ENCODE data around the gene SELENON. TPM values are rescaled to one million over a fixed set of nuclear protein-coding genes. Genes with fewer than 3 reads are reported as not detected.

SELENON gene
- total and polyA plus RNA-seq, 9 of the 15 experiments (the other 6 are each of a cell fraction or from before 2014, with no cell fraction given): 0.43 to 26.7 (median 7.0) TPM

- TF ChIP-seq THAP12 (CRISPR knock-in tag; IDR thresholded peaks at IDR 0.05) (no peak), ZNF589 (CRISPR knock-in tag; IDR thresholded peaks at IDR 0.05; ENCODE audit: low read depth) (no peak), RCOR1 (IDR thresholded peaks at IDR 0.05; ENCODE audit: borderline replicate concordance in 1 of 2, low read depth in 2 of 2, low read length in 2 of 2) (no peak), PRMT5 (CRISPR knock-in tag; IDR thresholded peaks at IDR 0.05) (no peak), MEF2D (tag; conservative IDR thresholded peaks at IDR 0.05; ENCODE audit: low read depth) (no peak), ZC3H11A (IDR thresholded peaks at IDR 0.05; ENCODE audit: low read depth, low read length) (no peak), CUX1 (CRISPR knock-in tag; IDR thresholded peaks at IDR 0.05) (no peak), RBM39 (optimal IDR thresholded peaks at IDR 0.05; ENCODE audit: low read depth, low read length) (no peak), MLLT1 (IDR thresholded peaks at IDR 0.05) (peak; percentile 40 to 61; a peak in 1 of 4 replicates), CLOCK (CRISPR knock-in tag; IDR thresholded peaks at IDR 0.05; ENCODE audit: borderline replicate concordance) (no peak), CBX2 (IDR thresholded peaks at IDR 0.05; ENCODE audit: insufficient read depth, low read length, poor library complexity, severe bottlenecking) (no peak), SLC30A9 (CRISPR knock-in tag; IDR thresholded peaks at IDR 0.05) (no peak), PTTG1 (tag; IDR thresholded peaks at IDR 0.05; ENCODE audit: low read depth) (no peak), RBM17 (IDR thresholded peaks at IDR 0.05; ENCODE audit: borderline replicate concordance, low read depth, low read length) (no peak)
Measured at GRCh38 chr1:25820247-25821111, 20.5 kb downstream of the SELENON start (continued).

Measured in K562 (cell line).